GM12878 (cell line): ENCODE measurements around the gene DHX57. TPM values are rescaled to one million over a fixed set of nuclear protein-coding genes. Genes with fewer than 3 reads are reported as not detected.
A peak's percentile ranks its signal among the peaks of the same experiment; 100 is the strongest.

Experiments used
- ASH2L ChIP-seq: fragments of 300-600, 200-600 bp; sonication (generic); IDR thresholded peaks from 2 replicates; pipeline ENCODE4 v1.6.1; 2017; ENCODE audit warnings: low read depth, mild to moderate bottlenecking, borderline replicate concordance
- ATF2 ChIP-seq: IDR thresholded peaks from 2 replicates; pipeline ENCODE4 v1.6.1; 2012; ENCODE audit warnings: low read length, inconsistent platforms
- BCL3 ChIP-seq: IDR thresholded peaks from 2 replicates; pipeline ENCODE4 v1.6.1; 2011; ENCODE audit warnings: borderline replicate concordance, low read depth, mild to moderate bottlenecking, moderate library complexity, low read length; ENCODE audit not compliant: insufficient read depth, poor library complexity, severe bottlenecking
- BRCA1 ChIP-seq: IDR thresholded peaks from 2 replicates; pipeline ENCODE4 v1.6.1; 2011; ENCODE audit warnings: low read depth, low read length, improper control_type of control experiment
- CHD1 ChIP-seq: IDR thresholded peaks from 2 replicates; pipeline ENCODE4 v1.6.1; 2012; ENCODE audit warnings: low read depth, low read length, improper control_type of control experiment
- E2F8 ChIP-seq: fragments of 450-650 bp; IDR thresholded peaks from 2 replicates; pipeline ENCODE4 v1.6.1; 2018; ENCODE audit warnings: mild to moderate bottlenecking, low read depth, moderate library complexity; ENCODE audit not compliant: partially characterized antibody
- IRF4 ChIP-seq: IDR thresholded peaks from 2 replicates; pipeline ENCODE4 v1.6.1; 2011; ENCODE audit warnings: low read depth, low read length
- MEF2A ChIP-seq: IDR thresholded peaks from 2 replicates; pipeline ENCODE4 v1.6.1; 2011; ENCODE audit warnings: low read depth, mild to moderate bottlenecking, low read length, moderate library complexity; ENCODE audit not compliant: insufficient read depth
- MYB ChIP-seq: fragments of 150-350 bp; IDR thresholded peaks from 2 replicates; pipeline ENCODE4 v1.6.1; 2014; ENCODE audit warnings: mild to moderate bottlenecking, low read depth, low read length, borderline replicate concordance
- NFIC ChIP-seq: IDR thresholded peaks from 2 replicates; pipeline ENCODE4 v1.6.1; 2012; ENCODE audit warnings: low read depth, mild to moderate bottlenecking, inconsistent platforms, low read length, moderate library complexity
- NR2C2 ChIP-seq: IDR thresholded peaks from 2 replicates; pipeline ENCODE4 v1.6.1; 2011; ENCODE audit warnings: borderline replicate concordance, low read depth; ENCODE audit not compliant: control insufficient read depth, insufficient read length
- RBBP5 ChIP-seq: fragments of 200-600 bp; sonication (generic); conservative IDR thresholded peaks from 2 replicates; pipeline ENCODE4 v1.6.1; 2016
- TCF7 ChIP-seq: IDR thresholded peaks from 2 replicates; pipeline ENCODE4 v1.6.1; 2014; ENCODE audit warnings: antibody characterized with exemption, borderline replicate concordance
- ZZZ3 ChIP-seq: IDR thresholded peaks from 2 replicates; pipeline ENCODE4 v1.6.1; 2011; ENCODE audit warnings: low read depth; ENCODE audit not compliant: control insufficient read depth, insufficient read length
- polyA plus RNA-seq, 11 experiments: library from polyadenylated mRNA; depleted of rRNA in 4 of 11; unstranded in 6 of 11; stranded (reverse) in 5 of 11; fragments of >200 nt; fragmentation: Nextera tagmentation in 4 of 11; fragmentation: Illumina TruSeq in 1 of 11; extraction: Ambion mirVana in 4 of 11; extraction: Trizol in 1 of 11; gene quantifications; 1 replicate in 1 of 11; 2 replicates in 10 of 11; pipeline versions ENCODE4 v1.2.1 to v1.2.3, GENCODE V29; 2011 to 2016; ENCODE audit warnings: inconsistent platforms in 2 of 11, missing spikeins in 2 of 11, low read depth in 1 of 11
- total RNA-seq, 4 experiments: library from RNA; depleted of rRNA in 3 of 4; stranded (reverse); fragments of >200 nt in 3 of 4; fragmentation: Illumina TruSeq in 1 of 4; extraction: Trizol in 1 of 4; gene quantifications; 2 replicates each; pipeline versions ENCODE4 v1.2.1 to v1.2.3, GENCODE V29; 2013 to 2021
- TF ChIP-seq, protein P1 (sequence below): fragments of 450-650 bp; IDR thresholded peaks from 2 replicates; pipeline ENCODE4 v1.6.1; 2017; ENCODE audit warnings: mild to moderate bottlenecking, low read depth, inconsistent platforms; ENCODE audit not compliant: poor library complexity, severe bottlenecking

DHX57 gene
- total and polyA plus RNA-seq, 10 of the 15 experiments (the other 5 are each of a cell fraction or from before 2014, with no cell fraction given), result 6.5 to 18.0 (median 15.8) TPM

GRCh38 chr2:38907743-38908562 is 32.2 kb upstream of the DHX57 start (continued):
- peak; percentile 39 for TF ChIP-seq BCL3
- no peak for TF ChIP-seq ZZZ3
- peak; percentile 77; the same call in 1 of the 2 replicates for TF ChIP-seq IRF4
- TF ChIP-seq, protein P1, sequence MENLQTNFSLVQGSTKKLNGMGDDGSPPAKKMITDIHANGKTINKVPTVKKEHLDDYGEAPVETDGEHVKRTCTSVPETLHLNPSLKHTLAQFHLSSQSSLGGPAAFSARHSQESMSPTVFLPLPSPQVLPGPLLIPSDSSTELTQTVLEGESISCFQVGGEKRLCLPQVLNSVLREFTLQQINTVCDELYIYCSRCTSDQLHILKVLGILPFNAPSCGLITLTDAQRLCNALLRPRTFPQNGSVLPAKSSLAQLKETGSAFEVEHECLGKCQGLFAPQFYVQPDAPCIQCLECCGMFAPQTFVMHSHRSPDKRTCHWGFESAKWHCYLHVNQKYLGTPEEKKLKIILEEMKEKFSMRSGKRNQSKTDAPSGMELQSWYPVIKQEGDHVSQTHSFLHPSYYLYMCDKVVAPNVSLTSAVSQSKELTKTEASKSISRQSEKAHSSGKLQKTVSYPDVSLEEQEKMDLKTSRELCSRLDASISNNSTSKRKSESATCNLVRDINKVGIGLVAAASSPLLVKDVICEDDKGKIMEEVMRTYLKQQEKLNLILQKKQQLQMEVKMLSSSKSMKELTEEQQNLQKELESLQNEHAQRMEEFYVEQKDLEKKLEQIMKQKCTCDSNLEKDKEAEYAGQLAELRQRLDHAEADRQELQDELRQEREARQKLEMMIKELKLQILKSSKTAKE, result peak; percentile 31
- no peak for TF ChIP-seq MYB
- peak; percentile 55 for TF ChIP-seq ATF2
- no peak for TF ChIP-seq RBBP5
- TF ChIP-seq E2F8, result no peak
- no peak for TF ChIP-seq CHD1
- no peak for TF ChIP-seq ASH2L
- 0 out of 2 replicates have a peak, but pooled peaks have one; percentile 44 for TF ChIP-seq MEF2A
- no peak for TF ChIP-seq BRCA1
- TF ChIP-seq NFIC, result peak; percentile 83
- no peak for TF ChIP-seq NR2C2
- no peak for TF ChIP-seq TCF7
